ENCODE measurements around the gene EGLN3. TPM values are rescaled to one million over a fixed set of nuclear protein-coding genes. Genes with fewer than 3 reads are reported as not detected.

Gene EGLN3
- total and polyA plus RNA-seq, 2 experiments from 2014 or later: 26.6 to 33.1 TPM

GRCh38 chr14:33993246-33993645 is 42.4 kb upstream of the EGLN3 start:
- Histone ChIP-seq H3K36me3 (no peaks in the 10 kb centered on the region), H3K27ac (no peak overlapping the region)
- TF ChIP-seq CTCF (IDR thresholded peaks at IDR 0.05; ENCODE audit: low read depth, low read length): no peak

GRCh38 chr14:33992274-33993007 is 41.6 kb upstream of the EGLN3 start:
- H3K27me3 ChIP-seq: no peaks in the 10 kb centered on the region
- H3K4me3 ChIP-seq: no peak overlapping the region
- DNase-seq (ENCODE audit: low read depth in 1 of 2, low spot score in 1 of 2): no peak
- TF ChIP-seq CTCF (IDR thresholded peaks at IDR 0.05; ENCODE audit: low read depth, low read length): no peak
- no peaks in the 10 kb centered on the region for H3K4me1 ChIP-seq (ENCODE audit: low read depth)
- no peaks in the 10 kb centered on the region for H3K9me3 ChIP-seq (ENCODE audit: low read depth)
- no peaks in the 10 kb centered on the region for H3K36me3 ChIP-seq
- H3K27ac ChIP-seq: no peak overlapping the region

More at GRCh38 chr14:33993246-33993645, 42.4 kb upstream of the EGLN3 start:
- no peaks in the 10 kb centered on the region for H3K27me3 ChIP-seq
- H3K4me3 ChIP-seq: no peak overlapping the region
- H3K9me3 ChIP-seq (ENCODE audit: low read depth): no peaks in the 10 kb centered on the region
- H3K4me1 ChIP-seq (ENCODE audit: low read depth): no peaks in the 10 kb centered on the region
- no peak for DNase-seq (ENCODE audit: low read depth in 1 of 2, low spot score in 1 of 2)

- Histone ChIP-seq H3K27me3 (no peaks in the 10 kb centered on the region), H3K27ac (no peak overlapping the region), H3K9me3 (ENCODE audit: low read depth) (no peaks in the 10 kb centered on the region), H3K36me3 (no peaks in the 10 kb centered on the region), H3K4me3 (no peak overlapping the region), H3K4me1 (ENCODE audit: low read depth) (no peaks in the 10 kb centered on the region)
- DNase-seq (ENCODE audit: low read depth in 1 of 2, low spot score in 1 of 2): no peak
- no peak for TF ChIP-seq CTCF (IDR thresholded peaks at IDR 0.05; ENCODE audit: low read depth, low read length)
These were observed 39.9 kb upstream of the EGLN3 start for GRCh38 chr14:33990790-33991189.

- H3K4me1 ChIP-seq (ENCODE audit: low read depth): no peaks in the 10 kb centered on the region
- DNase-seq (ENCODE audit: low read depth in 1 of 2, low spot score in 1 of 2): no peak
- H3K9me3 ChIP-seq (ENCODE audit: low read depth): no peaks in the 10 kb centered on the region
- no peaks in the 10 kb centered on the region for H3K27me3 ChIP-seq
- H3K27ac ChIP-seq: no peak overlapping the region
- H3K4me3 ChIP-seq: no peak overlapping the region
- TF ChIP-seq CTCF (IDR thresholded peaks at IDR 0.05; ENCODE audit: low read depth, low read length): no peak
- H3K36me3 ChIP-seq: no peaks in the 10 kb centered on the region
These were observed 36.7 kb upstream of the EGLN3 start for GRCh38 chr14:33987565-33988080.

GRCh38 chr14:33986804-33987203 is 35.9 kb upstream of the EGLN3 start:
- no peaks in the 10 kb centered on the region for H3K27me3 ChIP-seq
- no peaks in the 10 kb centered on the region for H3K36me3 ChIP-seq
- no peak overlapping the region for H3K27ac ChIP-seq
- peak in 1 of 2 donors; percentile 91 for DNase-seq (ENCODE audit: low read depth in 1 of 2, low spot score in 1 of 2)
- H3K4me3 ChIP-seq: no peak overlapping the region
- H3K9me3 ChIP-seq (ENCODE audit: low read depth): no peaks in the 10 kb centered on the region
- H3K4me1 ChIP-seq (ENCODE audit: low read depth): no peaks in the 10 kb centered on the region
- no peak for TF ChIP-seq CTCF (IDR thresholded peaks at IDR 0.05; ENCODE audit: low read depth, low read length)
